Kidney glomerular epithelial cell (primary cell): ENCODE data around the gene WDR93.

Source experiments
- DNase-seq: peaks from one replicate; lab custom pipeline; 2025; lab: John Stamatoyannopoulos, UW

The WDR93 gene

DNA sequence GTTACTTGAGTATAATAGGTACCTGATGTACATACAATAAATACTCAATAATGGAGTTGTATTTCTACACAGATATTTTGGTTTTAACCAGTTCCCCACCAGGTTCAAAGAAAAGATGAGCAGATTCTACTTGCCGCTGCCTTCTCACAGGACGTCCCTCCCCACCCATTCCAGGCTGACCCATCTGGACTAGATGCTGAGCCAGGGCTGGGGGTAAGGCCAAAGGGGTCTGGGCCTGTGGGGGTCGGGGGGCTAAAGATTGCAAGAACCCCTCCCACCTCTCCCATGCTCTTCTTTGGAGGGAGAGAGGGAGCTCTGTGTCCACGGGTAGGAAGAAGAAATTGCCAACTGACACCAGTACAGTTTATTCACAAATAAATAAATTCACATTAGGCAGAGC lies 58.9 kb downstream of the WDR93 start:
- DNase-seq = no peak

DNA sequence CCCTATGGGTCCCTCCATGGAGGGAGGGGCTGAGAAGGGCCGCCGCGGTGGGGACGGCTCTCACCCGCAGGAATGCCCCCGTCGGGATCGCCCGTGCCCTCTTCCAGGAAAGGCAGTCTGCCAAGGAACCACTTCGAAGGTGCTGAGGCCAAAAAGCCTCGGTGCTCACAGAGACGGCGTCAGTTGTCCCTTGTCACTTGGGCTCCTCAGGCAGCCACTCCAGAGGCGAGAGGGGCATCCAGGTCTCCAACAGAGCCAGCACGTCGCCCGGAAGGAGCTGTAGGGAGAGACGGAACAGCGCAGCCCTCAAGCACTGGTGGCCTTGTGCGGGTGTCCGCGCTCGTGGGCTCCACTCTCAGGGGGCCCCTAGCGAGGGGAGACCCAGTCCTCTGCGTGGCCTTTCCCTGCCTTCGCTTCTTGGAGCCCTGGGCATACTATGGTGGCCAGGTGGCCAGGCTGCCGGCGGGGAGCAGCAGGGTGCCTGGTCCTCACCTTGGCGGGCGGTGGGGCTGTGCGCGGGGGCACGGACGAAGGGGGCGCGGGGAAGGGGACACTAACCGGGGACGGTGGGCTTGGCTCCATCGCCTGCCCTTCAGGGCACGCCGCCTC lies 59.4 kb downstream of the WDR93 start:
- DNase-seq = no peak

DNA sequence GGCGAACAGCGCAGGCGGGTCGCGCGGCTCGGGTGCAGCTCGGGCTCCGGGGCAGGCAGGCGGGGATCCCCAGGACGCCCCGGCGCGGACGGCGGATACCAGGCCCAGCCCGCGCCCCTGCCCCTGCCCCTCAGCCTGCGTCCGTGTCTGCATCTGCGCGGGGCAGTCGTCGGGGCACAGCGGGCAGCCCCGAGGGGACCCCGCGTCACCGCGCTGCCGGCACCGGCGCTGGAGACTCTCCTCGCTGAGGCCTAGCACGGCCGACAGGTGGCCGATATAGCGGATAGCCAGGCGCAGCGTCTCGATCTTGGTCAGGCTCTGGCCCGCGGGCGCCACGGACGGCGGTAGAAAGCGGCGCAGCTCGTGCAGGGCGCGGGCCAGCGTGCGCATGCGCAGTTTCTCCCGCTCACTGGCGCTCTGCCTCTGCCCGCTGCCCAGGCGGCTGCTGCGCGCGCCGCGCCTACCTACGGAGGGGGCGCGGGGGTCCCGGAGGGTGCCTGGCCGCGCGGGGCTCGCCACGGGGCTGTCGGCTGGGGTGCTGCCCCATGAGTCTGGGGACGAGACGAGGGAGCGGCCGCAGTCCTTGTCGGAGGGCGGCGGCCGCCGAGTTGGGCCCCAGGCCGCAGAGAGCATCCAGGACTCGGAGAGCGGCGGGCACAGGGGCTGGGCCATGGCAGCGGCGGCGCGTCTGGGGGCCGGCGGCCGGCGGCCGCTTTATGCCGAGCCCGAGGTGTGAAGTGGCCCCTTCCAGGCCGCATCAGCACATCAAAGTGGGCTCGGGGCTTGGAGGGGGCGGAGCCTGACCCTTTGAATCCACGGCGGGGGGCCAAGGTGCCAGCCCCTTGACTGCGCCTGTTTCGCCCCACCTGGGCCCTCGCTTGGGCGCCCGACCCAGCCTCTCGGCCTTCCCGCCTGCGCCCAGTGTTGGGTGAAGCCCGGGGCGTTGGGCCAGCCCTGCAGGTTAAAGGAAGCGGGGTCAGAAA lies 60.2 kb downstream of the WDR93 start, which contains the start of gene MESP1:
MESP1 (minus strand) TSS at position 690 of the 983 bp plus-strand sequence; CDS start at position 672, 18 bp downstream.
- DNase-seq = peak; percentile 81

DNA sequence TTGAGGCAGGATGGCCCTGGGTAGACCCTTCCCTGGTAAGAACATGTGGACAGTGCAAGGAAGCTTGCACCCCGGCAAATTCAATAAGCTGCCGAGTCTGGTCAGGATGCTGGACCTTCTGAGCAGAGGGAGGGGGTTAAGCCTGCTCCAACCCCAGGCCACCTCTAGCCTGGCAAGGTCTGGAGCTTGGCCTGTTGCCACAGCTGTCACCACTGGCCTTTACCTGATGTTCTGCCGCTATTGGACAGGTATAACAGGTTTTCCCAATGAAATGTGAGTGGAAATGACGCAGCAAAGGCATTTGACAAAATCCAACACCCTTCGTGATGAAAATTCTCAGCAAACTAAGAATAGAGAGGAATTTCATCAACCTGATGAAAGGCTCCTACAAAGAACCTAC lies 61.1 kb downstream of the WDR93 start:
- no peak for DNase-seq

DNA sequence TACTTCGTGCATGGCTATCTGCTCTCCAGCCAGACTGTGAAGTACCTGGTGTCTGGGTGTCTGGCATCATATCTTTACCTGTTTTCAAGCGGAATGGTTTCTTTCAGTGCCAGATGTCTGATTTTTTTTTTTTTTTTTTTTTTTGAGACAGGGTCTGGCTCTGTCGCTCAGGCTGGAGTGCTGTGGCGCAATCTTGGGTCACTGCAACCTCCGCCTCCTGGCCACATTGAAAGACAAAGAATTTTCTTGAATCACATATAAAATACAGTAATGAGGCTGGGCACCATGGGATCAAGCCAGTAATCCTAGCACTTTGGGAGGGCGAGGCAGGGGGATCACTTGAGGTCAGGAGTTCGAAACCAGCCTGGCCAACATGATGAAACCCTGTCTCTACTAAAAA lies 63.2 kb downstream of the WDR93 start:
- DNase-seq = no peak

DNA sequence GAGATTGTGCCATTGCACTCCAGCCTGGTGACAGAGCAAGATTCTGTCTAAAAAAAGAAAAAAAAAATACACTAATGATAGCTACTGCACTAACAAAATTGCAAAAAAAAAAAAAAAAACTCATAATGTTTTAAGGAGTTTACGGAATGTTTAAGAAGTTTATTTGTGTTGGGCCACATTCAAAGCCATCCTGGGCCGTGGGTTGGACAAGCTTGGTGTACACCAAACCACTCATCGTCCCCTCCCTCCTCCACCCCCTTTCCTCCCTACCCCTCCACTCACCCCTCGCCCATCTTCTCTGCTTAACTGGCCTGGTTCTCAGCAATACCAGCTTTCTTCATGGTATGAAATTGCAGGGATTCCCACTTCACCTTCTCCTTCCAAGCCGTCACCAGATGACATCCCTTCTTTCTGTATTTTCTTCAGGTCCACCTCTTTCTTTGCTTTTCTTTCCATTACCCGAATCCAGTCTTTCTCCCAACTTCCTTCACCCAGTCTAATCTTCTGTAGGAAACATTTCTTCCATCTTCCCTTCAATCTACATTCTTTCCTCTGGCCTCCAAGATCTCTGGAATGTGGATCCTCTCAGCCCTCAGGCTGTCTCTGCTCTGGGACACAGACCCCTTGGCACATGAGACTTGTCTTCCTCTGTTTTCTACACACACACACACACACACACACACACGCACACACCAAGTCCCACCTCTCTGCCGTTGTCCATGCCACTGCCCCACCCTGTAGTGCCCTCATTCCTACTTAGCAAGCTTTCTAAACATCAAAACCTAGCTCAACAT lies 63.9 kb downstream of the WDR93 start:
- DNase-seq = no peak

DNA sequence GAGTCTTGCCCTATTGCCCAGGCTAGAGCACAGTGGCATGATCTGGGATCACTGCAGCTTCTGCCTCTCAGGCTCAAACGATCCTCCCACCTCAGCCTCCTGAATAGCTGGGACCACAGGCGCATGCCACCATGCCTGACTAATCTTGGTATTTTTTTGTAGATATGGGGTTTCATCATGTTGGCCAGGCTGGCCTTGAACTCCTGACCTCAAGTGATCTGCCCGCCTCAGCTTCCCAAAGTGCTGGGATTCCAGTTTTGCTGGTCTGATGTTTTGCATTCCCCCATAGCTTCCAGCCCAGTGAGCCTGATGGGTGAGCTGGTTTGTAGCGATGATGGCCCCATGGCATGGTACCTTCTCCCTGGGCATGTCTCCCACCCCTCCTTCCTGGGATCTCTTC lies 65.1 kb downstream of the WDR93 start:
- DNase-seq = no peak

DNA sequence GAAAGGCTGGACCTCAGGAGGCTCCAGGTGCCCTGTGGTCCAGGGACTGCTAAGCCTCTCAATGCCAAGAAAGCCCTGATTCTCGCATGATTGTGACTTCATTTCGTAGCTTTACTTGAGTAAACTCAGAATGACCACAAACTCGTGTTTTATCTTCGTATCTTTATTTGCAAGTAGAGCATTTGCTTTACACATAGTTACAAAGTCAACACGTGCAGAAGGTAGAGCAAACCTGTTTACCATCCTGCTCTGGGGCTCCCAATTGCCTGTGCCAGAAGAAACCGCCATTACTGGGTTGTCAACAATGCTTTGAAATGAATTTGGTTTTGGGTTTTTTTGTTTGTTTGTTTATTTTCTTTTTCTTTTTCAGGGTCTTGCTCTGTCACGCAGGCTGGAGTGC lies 66.3 kb downstream of the WDR93 start:
- DNase-seq = no peak

DNA sequence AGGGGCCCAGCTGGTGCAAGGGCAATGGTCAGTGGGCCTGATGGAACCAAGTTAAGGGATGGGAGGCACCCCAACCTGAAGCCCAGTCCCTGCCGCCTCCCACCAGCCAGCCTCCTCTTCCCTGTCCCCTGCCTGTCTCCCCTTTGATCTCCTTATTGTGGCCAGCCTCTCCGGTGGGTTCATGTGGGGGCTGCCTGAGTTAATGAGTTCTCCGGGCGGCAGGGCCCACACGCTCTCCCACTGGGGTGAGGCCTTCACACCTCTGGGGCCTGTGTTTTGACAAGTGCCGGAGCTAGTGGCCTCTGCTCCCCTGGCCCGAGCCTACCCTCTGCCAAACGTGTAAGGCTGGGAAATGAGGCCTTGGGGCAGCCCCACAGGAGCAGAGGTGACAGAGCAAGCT lies 67.7 kb downstream of the WDR93 start:
- no peak for DNase-seq

DNA sequence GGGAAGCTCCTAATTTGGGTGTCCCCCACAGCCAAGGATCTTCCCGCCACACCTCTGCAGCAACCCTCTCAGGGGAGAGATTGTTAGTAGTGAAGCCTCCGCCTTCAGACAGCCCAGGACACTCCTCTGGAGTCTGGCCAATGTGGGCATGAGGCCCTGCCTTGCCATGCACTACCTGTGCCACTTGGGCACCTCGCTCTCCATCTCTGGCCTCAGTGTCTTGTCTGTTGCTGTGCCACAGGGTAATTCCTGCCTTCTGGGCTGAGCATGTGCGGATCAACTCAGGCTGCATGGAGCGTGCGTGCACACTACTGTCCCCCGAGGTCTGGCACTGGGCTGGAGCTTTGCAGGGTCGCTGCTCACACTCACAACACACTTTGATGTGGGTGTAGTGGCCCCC lies 68.4 kb downstream of the WDR93 start:
- DNase-seq = no peak

DNA sequence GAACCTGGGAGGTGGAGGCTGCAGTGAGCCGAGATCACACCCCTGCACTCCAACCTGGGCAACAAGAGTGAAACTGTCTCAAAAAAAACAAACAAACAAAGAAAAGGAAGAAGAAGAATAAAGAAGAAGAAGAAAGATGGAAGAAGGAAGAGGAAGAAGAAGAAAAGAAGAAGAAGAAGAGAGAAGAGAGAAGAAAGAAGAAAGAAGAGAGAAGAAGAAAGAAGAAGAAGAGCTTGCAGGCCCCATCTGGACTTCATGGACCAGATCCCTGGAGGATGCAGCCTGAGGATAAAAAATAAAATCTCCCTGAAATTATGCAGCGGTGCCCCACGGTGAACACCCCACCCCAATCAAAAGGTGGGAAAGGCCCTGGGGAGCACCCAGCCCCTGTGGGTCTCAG lies 69.2 kb downstream of the WDR93 start:
- DNase-seq = no peak

DNA sequence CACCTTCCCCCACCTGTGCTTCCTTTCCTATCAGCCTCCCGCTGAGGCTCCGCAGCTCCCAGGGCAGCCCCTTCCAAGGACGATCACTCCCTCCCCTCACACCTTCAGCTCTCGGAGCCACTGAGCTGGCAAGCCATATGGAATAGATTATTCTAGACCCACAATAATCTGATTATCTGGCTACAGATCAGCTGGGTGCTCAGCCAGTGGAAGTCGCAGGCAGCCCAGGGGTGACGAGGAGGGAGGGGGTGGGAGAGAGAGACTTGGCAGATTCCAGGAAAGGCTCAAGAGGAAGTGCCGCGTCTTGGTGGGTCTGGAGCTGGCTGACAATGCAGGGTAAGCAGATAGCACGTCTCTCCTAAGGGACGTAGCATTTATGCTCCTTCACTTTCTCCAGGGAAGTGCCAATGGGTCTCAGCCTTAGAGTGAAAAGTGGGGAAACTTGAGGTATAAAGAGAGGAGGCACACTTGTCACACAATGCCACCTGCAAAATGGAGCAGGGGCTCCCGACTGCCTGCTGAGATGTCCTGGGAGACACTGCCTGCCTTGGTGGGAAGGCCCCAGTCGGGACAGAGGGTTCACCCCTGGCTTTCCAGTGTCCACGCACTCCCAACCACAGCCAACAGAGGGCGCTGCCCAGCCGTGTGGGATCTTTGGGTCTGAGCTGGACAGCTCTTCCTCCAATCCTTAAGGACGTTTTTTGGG lies 69.8 kb downstream of the WDR93 start:
- DNase-seq = peak; percentile 20

DNA sequence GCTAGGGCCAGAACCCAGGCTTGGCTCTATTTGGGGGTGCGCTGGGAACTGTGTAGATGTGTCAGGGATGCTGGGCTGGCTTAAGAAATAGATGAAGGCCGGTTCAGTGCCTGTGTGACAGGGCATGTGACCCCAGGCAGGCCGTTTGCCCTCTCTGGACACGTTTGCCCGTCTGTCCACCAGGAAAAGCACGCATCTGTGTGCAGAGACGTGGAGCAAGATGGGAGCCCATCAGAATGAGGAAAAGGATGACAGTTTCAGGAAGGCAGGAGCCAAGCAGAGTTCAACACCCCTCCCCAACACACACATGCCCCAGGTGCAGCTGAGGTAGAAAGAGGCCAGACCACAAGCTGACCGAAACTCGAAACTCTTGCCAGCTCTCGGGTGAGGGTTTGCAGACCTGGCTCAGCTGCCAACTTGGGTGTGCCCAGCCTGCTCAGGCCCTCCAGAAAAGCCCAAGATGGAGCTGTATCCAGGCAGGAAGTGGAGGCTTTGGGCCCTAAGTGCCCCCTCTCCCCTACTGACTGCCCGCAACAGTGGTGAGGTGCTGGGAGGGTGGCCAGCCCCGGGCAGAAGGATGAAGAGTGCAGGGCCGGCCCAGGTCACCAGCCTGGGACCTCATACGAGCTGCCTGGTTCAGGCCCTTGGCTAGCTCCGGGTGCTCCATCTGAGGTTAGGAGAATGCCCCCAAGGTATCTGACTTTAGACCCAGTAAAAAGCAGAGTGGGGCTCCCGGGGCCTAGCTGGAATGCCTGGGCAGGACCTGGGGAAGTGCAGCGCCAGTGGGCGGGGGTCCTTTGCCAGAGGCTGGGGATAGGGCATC lies 70.6 kb downstream of the WDR93 start:
- no peak for DNase-seq

DNA sequence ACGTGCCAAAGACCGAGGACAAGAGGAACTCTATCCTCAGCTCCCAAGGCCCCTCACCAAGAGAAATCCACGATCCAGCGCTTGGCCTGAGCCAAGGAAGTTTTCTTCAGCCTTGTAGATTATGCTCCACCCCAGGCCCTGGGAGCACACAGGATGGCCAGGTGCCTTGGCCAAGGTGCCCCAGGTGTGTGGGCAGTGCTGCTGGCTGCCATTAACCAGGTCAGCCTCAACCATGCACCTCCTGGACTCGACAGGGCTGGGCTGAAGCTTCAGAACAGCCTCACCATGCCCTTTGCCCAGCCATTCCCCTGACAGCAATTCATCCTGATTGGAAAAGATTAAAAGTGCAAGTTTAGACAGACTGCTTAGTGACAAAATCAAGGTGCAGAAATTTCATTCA lies 71.3 kb downstream of the WDR93 start:
- no peak for DNase-seq

DNA sequence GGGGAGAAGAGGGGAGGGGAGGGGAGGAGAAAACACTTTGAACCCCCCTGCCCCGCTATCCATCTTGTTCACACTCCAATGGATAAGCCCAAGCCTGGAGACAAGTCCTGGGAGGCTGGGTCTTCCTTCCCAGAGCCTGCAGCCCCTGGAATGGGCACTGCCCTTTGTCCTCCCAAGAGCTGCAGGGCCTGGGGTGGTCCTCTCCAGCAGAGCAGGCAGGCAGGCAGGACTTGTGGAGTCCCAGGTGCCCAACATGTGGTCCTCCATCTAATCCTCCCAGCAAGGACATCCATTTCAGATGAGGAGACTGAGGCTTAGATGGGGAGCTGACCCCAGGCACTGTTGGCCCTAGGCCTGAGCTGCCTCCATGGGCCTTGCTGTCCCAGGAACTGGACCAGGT lies 75.1 kb downstream of the WDR93 start:
- DNase-seq = no peak

DNA sequence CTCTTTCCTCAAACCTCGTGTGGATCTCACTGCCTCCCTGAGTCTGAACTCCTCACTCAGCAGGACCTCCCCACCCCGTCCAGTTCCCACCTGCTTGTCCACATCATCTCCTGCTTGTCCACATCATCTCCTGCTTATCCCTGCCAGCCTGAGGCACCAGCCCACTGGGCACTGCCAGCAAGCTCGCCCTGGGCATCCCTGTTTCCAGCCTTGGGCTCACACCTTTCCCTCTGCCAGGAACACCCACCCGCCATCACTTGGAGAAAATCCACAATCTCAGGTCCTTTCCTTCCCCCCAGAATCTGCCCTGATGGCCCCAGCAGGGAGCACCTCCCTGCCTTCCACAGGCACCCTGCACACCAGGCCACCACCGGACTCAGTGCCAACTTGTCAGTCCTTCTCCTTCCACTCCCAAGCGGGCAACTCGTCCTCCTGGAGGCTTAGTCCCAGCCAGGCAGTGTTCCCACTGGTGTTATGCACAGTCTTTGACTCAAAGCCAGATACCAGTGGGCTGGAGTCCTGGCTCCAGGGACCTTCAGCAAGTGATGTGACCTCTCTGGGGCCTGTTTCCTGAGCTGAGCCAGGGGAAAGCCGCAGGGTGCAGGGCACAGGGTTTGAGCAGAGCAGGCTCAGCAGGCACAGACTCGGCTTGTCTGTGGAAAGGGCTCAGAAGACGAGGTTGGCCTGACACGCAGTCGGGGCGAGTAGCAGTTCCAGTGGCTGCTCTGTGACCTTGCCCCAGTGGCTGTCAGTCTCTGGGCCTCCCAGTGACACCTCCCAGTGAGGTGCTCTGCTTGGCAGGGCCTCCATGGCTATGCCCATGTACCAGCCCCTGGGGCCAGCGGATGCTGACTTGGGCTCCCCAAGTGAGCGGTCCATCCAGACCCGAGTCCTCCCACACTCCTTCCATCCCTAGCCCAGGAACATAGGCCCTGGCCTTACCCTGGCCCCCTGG lies 76.0 kb downstream of the WDR93 start:
- DNase-seq = no peak

DNA sequence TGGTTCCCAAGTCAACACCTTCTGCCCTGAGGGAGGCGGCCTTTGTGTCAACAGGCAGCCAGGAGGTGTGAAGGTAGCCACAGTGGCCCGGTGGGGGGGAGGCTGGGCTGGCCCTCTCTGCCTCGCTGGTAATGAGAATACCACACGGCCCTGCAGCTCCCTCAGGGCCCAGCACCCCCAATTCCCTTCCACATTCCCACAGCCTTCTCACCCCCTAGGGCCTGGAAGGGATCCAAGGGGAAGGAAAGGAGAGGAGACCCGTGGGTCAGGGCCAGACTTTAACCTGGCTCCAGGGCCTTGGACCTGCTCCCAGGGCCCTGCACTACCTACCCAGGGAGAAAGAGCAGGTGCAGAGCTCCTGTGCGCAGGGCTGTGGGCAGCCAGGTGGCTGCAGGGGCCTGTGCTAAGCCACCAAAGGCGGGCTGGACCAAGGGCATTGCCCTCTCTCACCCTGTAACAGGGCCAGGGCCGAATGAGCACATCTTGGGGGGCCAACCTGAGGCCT lies 76.9 kb downstream of the WDR93 start:
- DNase-seq = no peak

DNA sequence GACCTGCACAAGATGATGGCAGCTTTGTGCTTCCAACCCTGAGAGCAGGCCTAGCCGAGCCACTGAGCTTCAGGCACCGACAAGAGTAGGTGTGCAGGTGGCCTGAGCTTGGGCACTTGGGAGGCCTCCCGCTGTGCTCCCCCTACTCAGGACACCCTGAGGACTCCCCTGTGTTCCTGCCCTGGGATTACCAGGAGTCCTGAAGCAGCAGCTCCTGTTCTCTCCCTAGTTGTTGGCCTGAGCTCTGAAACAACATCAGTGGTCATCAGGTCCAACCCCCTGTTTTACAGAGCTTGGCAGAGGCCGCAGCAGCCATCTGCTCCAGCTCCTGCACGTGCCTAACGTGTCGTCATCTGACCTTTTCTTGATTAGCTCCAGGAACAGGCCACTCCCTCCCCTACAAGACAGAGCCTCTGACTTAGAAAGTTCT lies 77.5 kb downstream of the WDR93 start:
- no peak for DNase-seq

DNA sequence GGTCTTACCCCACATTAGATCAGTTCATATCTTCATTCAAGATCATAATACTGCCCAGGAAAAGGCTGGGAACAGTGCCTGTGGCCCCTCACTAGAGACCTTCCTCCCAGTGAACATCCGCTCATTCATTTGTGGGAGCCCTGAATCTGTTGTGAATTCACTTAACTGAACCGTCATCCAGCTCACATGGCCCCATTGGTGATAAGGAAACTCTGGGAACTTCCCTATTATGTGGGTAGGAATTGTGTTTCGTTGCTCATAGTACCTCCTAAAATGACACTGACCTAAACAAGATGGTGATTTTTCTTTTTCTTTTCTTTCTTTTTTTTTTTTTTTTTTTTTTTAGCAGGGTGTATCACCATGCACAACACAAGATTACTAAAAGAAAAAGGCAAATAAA lies 78.8 kb downstream of the WDR93 start:
- DNase-seq = no peak

DNA sequence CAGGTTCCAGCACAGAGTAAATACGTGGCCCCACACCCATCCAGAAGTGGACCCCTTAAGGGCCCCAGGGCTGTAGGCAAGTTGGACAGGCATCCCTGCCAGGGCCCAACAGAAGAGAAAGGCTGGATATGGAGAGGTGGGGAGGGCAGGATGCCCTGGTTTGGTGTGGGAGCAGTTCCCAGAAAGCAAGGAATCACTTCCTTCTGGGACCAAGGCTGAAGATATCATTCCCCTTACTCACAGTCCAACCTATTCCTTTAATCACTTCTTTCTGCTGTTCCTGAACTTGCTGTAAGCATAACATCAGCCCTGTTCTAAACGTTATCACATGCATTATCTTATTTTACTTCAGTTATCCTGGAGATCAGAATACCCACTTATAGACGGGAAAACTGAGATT lies 79.4 kb downstream of the WDR93 start:
- no peak for DNase-seq
